ENCODE results near the gene SPATA31A7.
"Not testable (repeated sequence)": the region's sequence is repeated elsewhere in the genome, so short reads cannot be mapped to it uniquely, and the experiment has no call there.

The SPATA31A7 gene

DNA sequence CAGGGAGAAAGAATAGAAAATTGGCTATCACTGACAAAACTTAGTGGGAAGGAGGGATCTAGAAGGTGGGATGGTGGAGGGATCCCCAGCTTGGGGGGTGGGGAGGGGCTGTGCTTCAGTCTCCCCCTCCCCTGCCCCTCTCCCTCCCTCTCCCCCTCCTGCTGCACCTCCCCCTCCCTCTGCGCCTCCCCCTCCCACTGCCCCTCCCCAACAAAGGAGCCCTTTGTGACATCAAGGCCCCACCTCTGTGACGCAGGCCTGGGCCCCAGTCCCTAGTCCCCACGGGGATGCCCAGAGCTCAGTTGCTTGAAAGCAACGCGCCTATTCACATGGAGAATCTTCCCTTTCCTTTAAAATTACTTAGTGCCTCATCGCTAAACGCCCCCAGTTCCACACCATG is at the start of gene SPATA31A7:
SPATA31A7 (plus strand) TSS at position 301 of the 400 bp plus-strand sequence; CDS start at position 330, 29 bp downstream.
- DNase-seq (ENCODE audit: low spot score): not testable (repeated sequence)

- not testable (repeated sequence) for DNase-seq (ENCODE audit: low spot score)
Measured at GRCh38 chr9:61226438-61226837, 36.6 kb downstream of the SPATA31A7 start.
